Type B pancreatic cell (in vitro differentiated cells): Measurements from ENCODE around the gene PHYH. TPM values are rescaled to one million over a fixed set of nuclear protein-coding genes. Genes with fewer than 3 reads are reported as not detected.
A peak's percentile ranks its signal among the peaks of the same experiment; 100 is the strongest.

Experiments
- DNase-seq: peaks from one replicate; pipeline ENCODE4 v3.0.0; 2021; ENCODE audit warnings: mixed read lengths; ENCODE audit not compliant: unreplicated experiment; ENCODE audit errors: extremely low spot score
- H3K27ac Mint-ChIP-seq: 2 replicates; pipeline ENCODE4 v1.8.0; 2021; ENCODE audit warnings: mild to moderate bottlenecking, mixed read lengths
- H3K27me3 Mint-ChIP-seq: 2 replicates; pipeline ENCODE4 v1.8.0; 2021; ENCODE audit warnings: mixed read lengths
- H3K36me3 Mint-ChIP-seq: 2 replicates; pipeline ENCODE4 v1.8.0; 2021; ENCODE audit warnings: mixed read lengths
- H3K4me1 Mint-ChIP-seq: one replicate; pipeline ENCODE4 v1.8.0; 2021; ENCODE audit warnings: mixed read lengths; ENCODE audit not compliant: unreplicated experiment
- H3K4me3 Mint-ChIP-seq: 2 replicates; pipeline ENCODE4 v1.8.0; 2021; ENCODE audit warnings: mild to moderate bottlenecking, mixed read lengths
- H3K9me3 Mint-ChIP-seq: 2 replicates; pipeline ENCODE4 v1.8.0; 2021; ENCODE audit warnings: mixed read lengths
- CTCF ChIP-seq: fragments of 200-600 bp; sonication (generic); conservative IDR thresholded peaks from 2 replicates; pipeline ENCODE4 v1.5.0; 2021; ENCODE audit warnings: antibody characterized with exemption, mild to moderate bottlenecking
- total RNA-seq: library from RNA; stranded (reverse); gene quantifications from 2 replicates; pipeline ENCODE4 v1.2.1, GENCODE V29; 2021; ENCODE audit warnings: low replicate concordance

The PHYH gene
- total RNA-seq, 1 donor from 2014 or later, result 23.3 TPM

- no peak overlapping the region for H3K4me3 Mint-ChIP-seq
- DNase-seq, result no peak
- no peaks in the 10 kb centered on the region for H3K27me3 Mint-ChIP-seq
- H3K9me3 Mint-ChIP-seq, result no peaks in the 10 kb centered on the region
- H3K36me3 Mint-ChIP-seq, result no peaks in the 10 kb centered on the region
- no peak for TF ChIP-seq CTCF
- no peak overlapping the region for H3K27ac Mint-ChIP-seq
- no peaks in the 10 kb centered on the region for H3K4me1 Mint-ChIP-seq
These were observed 9.9 kb upstream of the PHYH start for GRCh38 chr10:13309792-13310191.

- Mint-ChIP-seq H3K36me3 (no peaks in the 10 kb centered on the region), H3K27me3 (no peaks in the 10 kb centered on the region), H3K9me3 (no peaks in the 10 kb centered on the region), H3K4me3 (no peak overlapping the region), H3K27ac (no peak overlapping the region), H3K4me1 (no peaks in the 10 kb centered on the region)
- DNase-seq, result no peak
- TF ChIP-seq CTCF, result no peak
These were observed 8.2 kb upstream of the PHYH start for GRCh38 chr10:13308096-13308495.

DNA sequence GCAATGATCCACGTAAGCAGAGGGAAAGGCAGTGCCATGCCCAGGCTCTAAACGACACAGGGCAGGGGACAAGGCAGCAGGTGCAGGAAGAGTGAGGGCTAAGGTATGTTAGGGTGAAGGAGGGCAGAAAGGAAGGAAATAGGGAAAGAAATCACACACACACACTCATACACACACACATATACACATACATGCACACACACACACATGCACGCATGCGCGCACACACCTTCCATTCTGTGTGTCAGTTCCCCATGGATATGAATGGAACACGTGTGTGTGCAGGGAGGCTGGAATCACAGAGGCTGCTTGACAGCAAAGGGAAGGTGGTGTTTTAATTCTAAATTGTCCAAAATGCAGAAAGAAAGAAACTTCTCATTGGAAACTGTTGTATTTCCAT, 6.2 kb upstream of the PHYH start:
- no peaks in the 10 kb centered on the region for H3K27me3 Mint-ChIP-seq
- H3K4me3 Mint-ChIP-seq, result no peak overlapping the region
- DNase-seq, result no peak
- no peak overlapping the region for H3K27ac Mint-ChIP-seq
- H3K4me1 Mint-ChIP-seq, result peaks cover 4% of the 10 kb centered on the region
- no peak for TF ChIP-seq CTCF
- no peaks in the 10 kb centered on the region for H3K36me3 Mint-ChIP-seq
- H3K9me3 Mint-ChIP-seq, result no peaks in the 10 kb centered on the region

- no peak for DNase-seq
- Mint-ChIP-seq H3K36me3 (no peaks in the 10 kb centered on the region), H3K4me3 (peak overlapping the region; percentile 87), H3K4me1 (peaks cover 10% of the 10 kb centered on the region), H3K27me3 (no peaks in the 10 kb centered on the region), H3K9me3 (no peaks in the 10 kb centered on the region), H3K27ac (peak overlapping the region; percentile 97)
- TF ChIP-seq CTCF, result no peak
These were observed 3.1 kb upstream of the PHYH start for GRCh38 chr10:13302821-13303555.

GRCh38 chr10:13298748-13299436, 972 bp downstream of the PHYH start:
- Mint-ChIP-seq H3K9me3 (no peaks in the 10 kb centered on the region), H3K4me3 (peak overlapping the region; percentile 86), H3K27ac (peak overlapping the region; percentile 75), H3K36me3 (no peaks in the 10 kb centered on the region), H3K4me1 (peaks cover 10% of the 10 kb centered on the region), H3K27me3 (no peaks in the 10 kb centered on the region)
- DNase-seq, result no peak
- TF ChIP-seq CTCF, result no peak
